Activated T-cell treated with anti-CD3 and anti-CD28 coated beads, Interleukin-2, amount 50 U/mL, for 48 hours (primary cell): ENCODE measurements around the gene COL4A3.
A peak's percentile ranks its signal among the peaks of the same experiment; 100 is the strongest.
"Not testable (repeated sequence)": the region's sequence is repeated elsewhere in the genome, so short reads cannot be mapped to it uniquely, and the experiment has no call there.

Source experiments
- DNase-seq, 2 experiments: peaks; one replicate each; pipeline ENCODE4 v3.0.0-alpha.2; 2020

Gene COL4A3

DNA sequence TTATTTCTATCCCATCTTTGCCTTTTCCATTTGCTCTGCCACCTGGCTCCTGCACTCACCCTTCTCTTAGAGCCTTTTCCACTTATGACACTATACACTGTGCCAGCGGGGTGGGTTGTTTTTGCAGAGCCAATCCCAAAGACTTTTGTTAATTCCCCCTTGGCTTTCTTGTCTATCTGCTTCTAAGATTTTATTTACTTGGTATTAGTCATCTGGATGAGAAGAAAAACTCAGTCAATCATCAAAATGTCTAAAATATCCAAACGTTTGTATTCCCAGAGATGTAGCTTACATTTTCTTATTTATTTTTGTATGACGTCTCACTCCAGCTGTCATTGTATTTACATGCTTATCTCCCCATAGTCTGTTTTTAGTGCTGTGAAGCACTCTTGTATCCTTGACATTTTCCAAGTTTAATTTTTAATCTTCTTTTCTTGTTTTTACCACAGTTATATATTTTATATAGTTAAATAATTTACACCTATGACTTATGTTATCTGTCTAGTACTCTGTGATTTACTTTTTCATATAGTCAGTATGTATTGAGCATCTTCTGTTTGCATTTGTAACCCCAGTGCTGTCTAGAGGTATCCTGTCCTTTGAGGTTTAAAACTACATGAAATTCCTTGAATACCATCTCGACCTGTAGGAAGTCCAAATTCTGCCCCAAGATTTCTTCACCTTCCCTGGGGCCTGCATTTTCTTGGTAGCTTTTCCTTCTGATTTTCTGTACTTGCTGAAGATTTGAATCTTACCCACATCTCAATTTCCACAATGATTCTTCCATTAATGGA lies 55.1 kb downstream of the COL4A3 start:
- DNase-seq: no peak

DNA sequence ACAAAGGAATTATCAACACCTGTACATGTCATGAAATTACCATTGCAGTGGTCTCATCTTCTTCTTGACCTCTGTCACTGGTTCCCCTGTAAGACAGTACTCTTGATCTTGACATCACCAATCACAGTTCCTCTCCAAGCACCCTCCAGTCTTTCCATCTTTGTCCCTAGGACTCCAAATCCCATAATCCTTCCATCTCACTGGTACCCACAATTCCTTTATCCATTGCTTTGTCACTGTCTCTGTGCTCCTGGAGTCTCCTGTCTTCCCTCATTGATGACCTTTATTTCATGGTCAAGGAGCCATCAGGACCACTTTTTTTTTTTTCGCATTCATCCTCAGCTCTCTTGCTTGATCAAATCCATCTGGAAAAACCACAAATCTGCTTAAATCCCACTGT lies 56.7 kb downstream of the COL4A3 start:
- no peak for DNase-seq

DNA sequence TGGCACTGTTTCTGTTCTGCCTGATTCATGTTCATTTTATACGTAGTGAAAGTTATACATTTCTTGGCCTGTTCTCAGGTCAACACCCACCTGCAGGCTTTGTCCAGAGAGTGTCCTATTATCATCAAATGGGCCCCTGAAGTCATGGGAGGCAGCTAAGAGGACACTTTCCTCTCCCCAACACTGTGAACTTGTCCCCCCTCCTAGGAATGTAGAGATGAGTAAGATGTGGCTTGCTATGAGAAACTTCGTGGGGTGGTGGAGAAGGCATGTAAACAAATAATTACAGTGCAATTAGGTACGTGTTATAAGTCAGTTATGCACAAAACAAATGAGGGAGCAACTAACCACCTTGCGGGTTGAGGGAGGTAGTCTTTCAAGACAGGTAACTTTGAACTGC lies 57.9 kb downstream of the COL4A3 start:
- no peak for DNase-seq

DNA sequence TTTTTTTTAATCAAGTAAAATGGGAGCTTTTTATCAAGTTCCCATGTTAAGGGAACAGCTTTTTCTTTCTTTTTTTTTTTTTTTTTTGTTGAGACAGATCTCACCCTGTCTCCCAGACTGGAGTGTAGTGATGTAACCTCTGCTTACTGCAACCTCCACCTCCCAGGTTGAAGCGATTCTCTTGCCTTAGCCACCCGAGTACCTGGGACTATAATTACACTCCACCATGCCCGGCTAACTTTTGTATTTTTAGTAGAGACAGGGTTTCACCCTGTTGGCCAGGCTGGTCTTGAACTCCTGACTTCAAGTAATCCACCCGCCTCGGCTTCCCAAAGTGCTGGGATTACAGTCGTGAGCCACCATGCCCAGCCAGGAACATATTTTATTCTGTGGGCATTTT lies 61.2 kb downstream of the COL4A3 start:
- not testable (repeated sequence) for DNase-seq

DNA sequence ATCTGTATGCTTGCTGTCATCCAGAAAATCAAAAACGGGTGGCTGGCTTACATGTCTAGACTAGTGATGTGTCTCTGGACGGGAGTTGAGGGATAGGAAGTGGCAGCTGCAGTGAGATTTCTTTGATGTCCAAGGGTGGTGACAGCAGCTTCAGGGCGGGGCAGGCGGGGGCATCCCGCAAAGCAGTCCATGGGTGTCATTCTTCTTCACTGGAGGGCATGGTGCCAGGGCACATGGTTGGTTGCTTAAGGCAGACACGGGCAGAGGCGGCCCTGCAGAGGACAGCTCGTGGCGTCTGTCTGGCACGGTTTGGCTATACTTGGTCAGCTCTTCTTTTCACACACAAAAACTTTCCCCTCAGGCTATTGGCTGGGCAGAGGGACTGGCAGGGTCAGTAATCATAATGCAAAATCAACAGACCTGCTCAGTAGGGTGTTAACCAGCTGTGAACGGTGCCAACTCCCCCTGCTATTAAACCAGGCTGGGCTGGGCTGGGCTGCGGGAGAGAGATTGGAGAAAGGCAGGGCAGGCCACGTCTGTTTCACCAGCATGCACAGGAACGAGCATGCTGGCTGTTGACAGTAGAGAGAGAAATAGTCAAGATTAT lies 63.7 kb downstream of the COL4A3 start:
- no peak for DNase-seq

DNA sequence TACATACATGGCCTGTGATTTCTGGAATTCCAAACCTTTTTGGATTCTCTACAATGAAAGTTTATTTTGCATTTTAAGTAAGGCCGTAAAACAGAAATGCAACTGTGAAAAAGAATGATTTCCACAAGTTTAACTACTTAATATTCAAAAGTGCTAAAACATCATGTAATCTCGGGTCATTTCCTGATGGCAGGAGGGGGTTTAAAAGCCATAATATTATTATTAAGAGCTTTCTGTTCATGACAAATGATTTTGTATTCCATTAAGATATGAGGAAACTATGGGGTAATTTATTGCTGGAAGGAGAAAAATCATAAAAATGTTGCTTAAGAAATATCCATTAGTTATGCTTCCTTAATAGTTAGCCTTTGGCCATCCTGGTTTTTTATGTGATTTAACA lies 65.7 kb downstream of the COL4A3 start:
- no peak for DNase-seq

DNA sequence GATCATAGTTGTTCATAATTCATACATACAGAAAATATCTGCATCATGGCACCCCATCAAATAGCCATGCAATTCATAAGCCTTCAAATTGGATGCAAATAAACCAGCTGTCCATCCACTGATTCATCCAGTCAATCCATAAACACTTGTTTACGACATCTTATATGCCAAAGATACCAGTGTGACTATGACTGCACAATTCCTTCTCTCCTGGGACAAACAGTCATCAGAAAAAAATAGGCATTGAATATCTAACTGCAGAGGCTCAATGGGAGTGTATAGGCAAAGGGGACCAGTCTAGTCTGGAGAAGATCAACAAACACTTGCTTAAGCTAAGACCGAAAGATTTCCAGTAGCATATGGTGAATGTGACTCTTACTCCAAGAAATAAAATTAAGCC lies 70.0 kb downstream of the COL4A3 start:
- no peak for DNase-seq

DNA sequence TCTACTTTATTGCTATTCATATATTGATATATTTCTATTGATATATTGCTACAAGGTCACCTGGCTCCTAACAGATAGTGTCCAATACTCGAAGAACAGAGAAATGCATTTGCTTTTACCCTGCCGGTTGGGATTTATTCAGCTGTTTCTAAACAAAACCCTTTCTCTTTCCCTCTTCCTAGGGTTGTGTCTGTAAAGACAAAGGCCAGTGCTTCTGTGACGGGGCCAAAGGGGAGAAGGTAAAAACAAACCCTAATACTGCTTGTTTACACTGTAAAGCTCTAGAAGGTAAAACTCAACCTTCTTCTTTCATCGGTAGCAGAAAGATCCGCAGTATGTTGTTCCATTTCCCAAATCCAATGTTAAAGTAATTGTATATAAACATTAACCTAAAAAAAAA lies 73.4 kb downstream of the COL4A3 start:
- DNase-seq: no peak

DNA sequence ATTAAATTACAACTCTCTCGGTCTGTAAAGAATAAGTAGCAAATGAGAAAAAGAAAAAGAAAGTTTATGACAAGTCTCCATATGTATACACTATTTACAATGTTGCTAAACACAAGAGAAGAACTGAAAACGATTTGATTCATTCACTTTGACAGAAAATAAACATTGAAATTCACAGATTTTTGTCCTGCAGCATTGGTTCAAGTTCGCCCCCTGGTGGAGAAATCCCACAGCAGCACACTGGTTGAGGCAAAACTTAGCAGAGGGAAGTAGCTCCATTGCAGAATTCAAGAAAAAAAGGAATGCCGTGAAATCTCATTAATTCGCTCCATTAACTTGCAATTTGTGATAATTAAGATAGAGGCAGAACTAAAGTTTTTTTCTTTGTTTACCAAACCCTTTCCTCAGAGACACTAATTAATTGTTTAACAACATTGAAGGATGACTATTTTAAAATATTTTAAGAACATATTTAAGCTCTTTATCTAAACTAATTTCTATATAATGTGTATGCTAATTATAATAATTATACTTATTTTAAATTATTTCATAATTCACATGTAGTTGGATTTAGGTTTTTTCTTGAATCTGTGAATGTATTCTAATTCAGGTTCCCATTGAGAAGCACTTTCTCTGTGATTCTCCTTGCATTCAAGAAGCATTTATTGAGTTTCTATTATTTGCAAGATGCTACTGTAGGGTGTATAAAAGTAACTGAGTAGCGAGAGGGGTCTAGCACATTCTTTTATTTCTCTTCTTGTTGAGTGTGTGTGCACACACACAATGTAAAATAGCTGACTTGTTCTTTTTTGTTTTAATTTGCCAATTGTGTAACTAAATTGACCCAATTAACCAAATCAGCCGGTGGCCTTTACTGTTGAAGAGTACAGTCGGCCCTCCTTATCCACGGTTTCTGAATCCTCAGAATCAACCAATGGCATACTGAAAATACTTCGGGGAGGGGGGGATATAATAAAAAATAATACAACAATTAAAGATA lies 74.1 kb downstream of the COL4A3 start:
- peak; percentile 71 to 75 for DNase-seq

DNA sequence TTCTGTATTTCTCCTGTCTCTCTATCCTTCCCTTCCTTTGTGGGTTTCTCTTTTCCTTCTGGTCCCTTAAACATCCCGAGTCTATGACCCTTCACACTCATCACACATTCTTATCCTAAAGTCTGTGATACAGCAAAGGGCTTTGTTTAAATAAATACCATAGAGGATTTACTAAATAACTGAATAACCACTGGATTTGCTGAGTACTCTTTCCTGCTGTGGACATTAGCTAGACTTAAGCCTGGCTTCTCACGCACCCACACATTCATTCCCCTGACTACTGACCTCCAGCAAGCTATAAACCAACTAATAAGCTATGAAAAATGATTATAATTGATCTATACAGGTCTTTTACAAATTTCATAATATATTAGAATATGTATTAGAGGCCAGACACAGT lies 76.6 kb downstream of the COL4A3 start:
- no peak for DNase-seq

DNA sequence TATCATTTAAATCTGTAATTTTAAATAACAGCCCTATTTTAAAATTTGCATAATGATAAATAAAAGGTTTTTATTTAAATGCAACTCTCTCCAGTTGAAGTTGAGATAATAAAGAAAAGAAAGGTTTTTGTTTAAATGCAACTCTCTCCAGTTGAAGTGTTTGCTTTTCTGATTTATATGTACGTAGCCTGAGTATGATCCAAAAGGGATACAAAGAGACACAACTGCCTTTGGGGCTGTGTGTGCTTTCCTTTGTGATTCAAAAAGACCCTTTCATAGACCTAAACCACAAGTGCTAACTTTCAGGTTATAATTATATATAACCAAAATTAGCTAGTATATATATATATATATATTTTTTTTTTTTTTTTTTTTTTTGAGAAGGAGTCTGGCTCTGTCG lies 84.5 kb downstream of the COL4A3 start:
- no peak for DNase-seq

DNA sequence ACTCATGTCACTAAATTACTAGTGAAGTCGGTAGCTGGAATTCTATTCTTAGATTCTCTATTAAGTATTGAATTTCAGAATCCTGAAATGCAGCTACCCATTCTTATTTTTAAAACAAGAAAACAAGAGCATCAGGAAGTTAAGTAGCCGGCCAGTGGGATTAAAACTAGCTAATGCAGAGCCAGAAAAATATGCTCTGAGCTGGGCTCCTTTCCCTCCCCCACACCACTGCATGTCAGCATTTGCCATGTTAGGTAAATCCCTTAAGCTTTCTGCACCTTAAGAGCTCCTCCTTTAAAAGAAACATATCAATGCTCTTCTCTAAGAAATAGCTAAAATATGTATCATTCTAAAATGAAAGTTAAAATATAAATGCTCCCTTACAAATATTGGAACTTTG lies 88.4 kb downstream of the COL4A3 start:
- DNase-seq: no peak

DNA sequence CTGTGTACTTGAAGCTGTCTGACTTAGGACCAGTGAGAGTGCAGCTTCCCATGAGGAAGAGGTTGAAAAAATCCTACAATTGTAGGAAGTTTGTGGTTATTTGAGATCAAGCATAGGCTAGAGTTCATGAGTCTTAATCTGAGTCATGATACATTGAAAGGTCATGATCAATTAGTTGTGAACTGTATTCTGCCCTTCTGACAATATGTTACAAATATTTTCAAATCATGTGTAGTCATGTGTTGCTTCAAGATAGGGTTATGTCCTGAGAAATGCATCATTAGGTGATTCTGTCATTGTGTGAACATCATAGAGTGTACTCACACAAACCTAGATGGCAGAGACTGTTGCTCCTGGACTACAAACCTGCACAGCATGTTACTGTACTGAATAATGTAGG lies 92.2 kb downstream of the COL4A3 start:
- no peak for DNase-seq

DNA sequence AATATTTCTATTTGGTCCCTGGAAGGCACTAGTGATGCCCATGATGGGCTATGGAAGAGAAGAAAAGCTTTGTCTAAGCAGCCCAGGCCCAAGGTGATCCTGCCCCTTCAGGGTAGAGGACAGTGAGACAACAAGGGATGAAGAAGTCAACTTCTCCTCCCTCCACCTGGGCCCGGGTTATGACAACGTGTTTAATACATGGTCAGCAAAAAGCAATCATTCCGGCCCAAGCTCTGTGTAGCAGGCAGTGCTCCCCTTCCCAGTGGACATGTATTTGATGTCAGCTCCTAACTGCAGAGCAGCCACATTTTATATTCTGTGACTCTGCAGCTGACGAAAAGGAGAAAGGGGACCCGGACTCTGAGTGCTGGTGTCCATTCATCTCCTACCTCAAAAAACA lies 93.4 kb downstream of the COL4A3 start:
- no peak for DNase-seq

DNA sequence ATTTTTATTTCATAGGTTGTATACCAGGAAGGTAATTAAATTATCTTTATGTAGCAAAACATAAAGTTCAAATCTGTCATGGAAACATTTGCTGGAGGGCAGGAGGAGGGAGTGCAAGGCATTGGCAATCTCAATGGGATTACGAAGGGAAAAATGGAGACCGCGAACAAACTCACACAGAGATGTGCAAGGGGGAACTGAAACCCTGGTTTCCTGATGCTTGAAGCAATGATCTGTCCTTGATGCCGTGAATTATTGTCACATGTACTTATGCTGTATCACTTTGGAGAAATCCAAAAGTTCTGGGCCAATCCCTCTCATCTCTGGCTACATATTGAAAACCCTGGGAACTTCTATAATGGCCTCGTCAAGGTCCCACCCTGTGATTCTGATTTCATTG lies 95.6 kb downstream of the COL4A3 start:
- no peak for DNase-seq

DNA sequence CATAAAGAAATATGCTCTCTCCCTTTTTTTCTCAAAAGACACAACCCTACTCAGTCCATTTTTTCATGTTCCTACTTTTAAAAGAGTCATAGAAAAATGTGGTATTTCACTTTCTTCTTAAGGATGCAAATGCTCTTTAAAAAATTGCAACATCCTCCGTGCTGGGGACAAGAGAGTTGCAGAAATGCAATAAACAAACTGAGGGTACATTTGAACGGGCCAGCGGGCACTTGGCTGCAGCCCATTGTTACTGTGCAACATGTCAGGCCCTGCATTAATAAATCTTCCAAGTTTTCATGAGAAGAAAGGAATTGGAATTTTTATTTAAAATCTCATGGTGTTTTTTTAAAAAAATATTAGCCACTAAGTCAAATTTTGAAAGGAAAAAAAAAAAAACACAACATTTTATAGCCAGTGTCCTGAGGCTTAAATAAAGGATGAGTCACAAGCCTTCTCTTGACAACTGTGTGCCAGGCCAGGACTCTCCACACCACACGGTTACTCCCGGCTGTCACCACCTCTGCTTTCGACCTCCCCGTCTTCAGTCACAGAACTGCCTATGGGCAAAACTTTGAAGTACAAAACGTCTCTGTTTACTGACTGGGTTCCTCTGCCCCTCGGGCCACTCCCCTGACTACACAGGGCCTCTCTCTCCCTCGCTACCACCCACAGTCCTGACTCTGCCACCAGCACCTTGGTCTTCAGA lies 103.1 kb downstream of the COL4A3 start:
- no peak for DNase-seq

DNA sequence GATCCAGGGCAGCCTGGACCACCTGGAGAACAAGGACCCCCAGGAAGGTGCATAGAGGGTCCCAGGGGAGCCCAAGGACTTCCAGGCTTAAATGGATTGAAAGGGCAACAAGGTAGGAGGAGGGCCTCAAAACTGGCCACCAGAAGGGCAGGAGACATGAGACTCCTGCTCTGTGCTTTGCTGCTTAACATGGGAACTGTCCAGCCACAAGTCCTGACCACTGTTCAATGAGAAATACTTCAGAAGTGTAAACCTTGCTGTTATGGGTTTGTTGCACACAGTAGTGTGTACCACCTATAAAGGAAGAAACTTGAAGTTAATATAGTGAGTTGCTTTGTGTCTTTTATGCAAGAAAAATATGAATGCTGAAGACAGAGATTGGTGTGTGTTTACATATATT lies 116.5 kb downstream of the COL4A3 start:
- no peak for DNase-seq

DNA sequence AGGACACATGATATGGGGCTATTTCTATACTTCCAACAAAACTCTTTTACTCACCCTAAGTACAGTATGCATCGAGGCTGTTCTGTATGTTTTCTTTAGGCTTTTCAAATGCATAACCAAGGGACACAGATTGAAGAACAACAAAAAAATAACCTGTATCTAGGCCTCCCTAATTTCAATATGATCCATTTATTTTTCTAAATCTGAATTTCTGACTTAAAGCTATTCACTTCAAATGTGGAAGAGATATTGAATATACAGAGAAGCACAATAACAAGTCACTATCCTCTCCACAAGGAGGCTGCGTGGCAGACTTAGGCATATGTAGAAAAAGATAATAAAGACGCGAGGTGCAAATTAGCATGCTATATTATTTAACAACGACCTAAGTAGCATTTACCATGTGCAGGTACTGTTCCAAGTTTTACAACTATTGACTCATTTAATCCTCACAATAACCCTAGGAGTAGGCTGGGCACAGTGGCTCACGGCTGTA lies 121.4 kb downstream of the COL4A3 start:
- DNase-seq: no peak

DNA sequence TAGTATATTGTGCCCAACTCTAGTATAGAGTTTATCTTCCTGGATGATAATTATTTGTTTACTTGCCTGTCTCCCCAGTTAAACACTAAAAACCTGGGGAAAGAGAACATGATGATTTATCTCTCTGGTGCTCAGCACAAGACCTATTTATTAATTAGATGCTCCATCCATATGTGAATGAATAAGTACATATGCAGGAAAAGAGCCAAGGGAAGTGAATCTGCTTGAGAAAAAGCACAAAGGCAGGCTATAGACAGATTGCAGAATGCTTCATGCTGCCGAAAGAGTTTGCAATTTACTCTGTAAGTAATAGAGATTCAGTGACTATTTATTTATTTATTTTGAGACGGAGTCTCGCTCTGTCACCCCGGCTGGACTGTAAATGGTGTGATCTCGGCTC lies 123.3 kb downstream of the COL4A3 start:
- DNase-seq: no peak

DNA sequence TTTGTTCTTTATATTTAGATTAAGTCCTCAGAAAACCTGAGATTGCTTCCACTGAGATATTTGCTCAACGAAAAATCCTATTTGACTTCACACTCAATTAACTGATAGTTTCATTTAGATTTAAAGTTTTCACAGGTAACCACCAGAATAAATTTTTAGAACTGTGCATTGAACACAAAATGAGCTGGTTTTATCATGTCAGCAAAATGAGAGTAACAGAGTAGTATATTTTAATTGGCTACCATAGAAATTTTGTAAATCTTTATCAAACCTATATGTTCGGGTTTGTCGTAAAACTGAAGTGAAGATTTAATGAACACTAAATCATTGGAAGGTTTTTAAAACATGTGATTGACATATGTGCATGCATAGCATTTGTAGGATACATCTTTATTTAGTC lies 127.9 kb downstream of the COL4A3 start:
- DNase-seq: no peak

DNA sequence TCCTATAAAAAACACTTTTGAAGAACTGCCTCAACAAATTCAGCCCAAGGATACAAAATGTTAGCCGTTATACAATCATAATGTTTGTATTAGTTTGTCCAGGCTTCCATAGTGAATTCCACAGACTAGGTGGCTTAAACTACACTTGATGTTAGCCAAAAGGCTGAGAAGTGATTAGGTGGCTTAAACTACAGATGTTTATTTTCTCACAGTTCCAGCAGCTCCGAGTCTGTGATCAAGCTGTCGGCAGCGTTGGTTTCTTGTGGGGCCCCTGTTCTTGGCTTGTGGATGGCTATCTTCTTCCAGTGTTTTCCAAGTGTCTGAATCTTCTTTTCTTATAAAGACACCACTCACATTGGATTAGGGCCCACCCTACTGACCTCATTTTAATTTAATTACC lies 129.1 kb downstream of the COL4A3 start:
- no peak for DNase-seq

DNA sequence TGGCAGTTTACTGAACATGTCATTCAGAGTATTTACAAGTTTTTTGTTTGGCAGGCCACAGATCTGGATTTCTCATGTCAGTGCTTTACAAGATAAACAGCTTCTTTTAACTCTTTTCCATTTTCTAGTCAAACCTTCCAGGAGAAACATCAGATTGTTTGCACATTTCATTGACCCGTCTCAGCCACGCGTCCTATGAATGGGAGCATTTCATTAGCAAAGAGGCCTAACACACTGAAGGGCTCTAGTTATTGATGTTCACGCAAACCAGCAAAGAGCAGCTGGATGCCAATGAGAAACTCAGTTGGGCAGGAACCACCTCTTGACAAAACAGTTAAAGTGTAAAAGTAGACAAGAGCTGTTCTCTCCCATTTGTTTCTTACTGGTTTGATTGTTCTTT lies 131.4 kb downstream of the COL4A3 start:
- no peak for DNase-seq
